Measurements from ENCODE around the gene NDC1.
"Not testable (repeated sequence)": the region's sequence is repeated elsewhere in the genome, so short reads cannot be mapped to it uniquely, and the experiment has no call there.

Gene NDC1, protein sequence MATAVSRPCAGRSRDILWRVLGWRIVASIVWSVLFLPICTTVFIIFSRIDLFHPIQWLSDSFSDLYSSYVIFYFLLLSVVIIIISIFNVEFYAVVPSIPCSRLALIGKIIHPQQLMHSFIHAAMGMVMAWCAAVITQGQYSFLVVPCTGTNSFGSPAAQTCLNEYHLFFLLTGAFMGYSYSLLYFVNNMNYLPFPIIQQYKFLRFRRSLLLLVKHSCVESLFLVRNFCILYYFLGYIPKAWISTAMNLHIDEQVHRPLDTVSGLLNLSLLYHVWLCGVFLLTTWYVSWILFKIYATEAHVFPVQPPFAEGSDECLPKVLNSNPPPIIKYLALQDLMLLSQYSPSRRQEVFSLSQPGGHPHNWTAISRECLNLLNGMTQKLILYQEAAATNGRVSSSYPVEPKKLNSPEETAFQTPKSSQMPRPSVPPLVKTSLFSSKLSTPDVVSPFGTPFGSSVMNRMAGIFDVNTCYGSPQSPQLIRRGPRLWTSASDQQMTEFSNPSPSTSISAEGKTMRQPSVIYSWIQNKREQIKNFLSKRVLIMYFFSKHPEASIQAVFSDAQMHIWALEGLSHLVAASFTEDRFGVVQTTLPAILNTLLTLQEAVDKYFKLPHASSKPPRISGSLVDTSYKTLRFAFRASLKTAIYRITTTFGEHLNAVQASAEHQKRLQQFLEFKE

DNA sequence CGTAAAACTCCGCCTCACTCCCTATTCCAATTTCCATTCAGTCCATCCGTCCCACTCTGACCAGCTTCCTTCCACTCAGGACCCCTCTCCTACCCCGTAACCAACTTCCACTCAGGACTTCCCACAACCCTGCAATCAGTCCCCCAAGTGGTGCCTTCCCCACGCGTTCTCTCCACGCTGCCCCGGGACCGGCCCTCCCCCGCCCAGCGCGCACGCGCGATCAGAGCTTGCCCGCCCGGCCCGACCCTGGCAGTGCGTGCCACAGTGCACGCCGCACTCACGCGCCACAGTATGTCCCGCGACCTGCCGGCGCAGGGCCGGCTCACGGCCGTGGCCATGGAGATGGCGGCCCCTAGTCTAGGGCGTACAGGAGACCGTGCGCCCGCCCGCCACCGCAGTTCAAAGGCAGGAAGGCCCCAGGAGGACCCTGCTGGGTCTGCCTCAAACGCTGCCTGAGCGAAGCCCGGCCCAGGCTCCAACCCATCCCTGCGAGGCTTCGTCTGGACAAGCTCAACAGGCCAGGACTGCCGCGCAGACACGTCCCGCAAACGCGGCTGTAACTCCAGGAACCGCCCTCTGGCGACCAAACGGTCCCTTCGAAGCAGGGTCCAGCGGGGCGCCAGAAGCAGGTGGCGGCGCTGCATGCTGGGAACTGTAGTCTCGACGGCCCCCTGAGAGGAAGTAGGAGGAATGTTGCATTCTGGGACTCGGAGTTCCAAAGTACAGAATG is at the start of gene NDC1:
TSS of gene NDC1 (minus strand) at position 373 of the 730 bp plus-strand sequence. CDS start at position 338, 35 bp downstream.
- peak; percentile 76 to 82 for DNase-seq (ENCODE audit: low read depth in 2 of 2)

- not testable (repeated sequence) for DNase-seq (ENCODE audit: low read depth in 2 of 2)
Observed at GRCh38 chr1:53883600-53883999, 45.5 kb upstream of the NDC1 start.

DNA sequence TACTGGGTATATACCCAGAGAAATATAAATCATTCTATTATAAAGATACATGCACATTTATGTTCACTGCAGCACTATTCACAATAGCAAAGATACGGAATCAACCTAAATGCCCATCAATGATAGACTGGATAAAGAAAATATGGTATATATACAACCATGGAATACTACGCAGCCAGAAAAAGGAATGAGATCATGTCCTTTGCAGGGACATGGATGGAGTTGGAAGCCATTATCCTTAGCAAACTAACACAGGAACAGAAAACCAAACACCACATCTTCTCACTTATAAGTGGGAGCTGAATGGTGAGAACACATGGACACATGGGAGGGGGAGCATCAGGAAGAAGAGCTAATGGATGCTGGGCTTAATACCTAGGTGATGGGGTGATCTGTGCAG is 43.8 kb upstream of the NDC1 start:
- DNase-seq (ENCODE audit: low read depth in 2 of 2): not testable (repeated sequence)

DNA sequence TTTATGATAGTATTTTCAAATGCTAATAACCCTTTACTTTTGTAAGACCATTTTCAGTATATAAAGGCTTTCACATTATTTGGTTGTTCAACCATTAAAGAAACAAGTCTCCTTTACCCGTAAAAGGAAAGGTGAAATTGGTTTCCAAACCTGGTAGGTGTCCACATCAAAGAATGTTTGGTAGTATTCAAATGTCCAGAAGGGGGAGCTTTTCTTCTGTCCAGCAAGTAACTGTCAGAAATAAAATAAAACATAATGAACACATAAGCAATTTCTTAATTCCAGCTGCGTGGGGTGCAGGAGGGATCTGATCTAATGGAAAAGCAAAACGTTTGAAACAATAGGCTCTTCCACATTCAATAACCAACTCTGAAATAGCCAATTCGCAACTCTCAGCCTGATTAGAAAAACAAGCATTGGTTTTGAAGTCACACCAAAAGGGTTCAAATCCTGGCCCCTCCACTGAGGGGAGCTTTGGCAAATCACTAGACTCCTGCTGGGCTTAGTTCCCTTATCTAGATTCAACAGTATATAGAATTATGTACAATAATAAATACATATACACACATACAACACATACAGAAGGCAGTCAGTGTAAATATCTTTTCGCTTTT is 40.5 kb upstream of the NDC1 start:
- DNase-seq (ENCODE audit: low read depth in 2 of 2): no peak

GRCh38 chr1:53875150-53875549 is 37.1 kb upstream of the NDC1 start:
- DNase-seq (ENCODE audit: low read depth in 2 of 2): not testable (repeated sequence)

DNA sequence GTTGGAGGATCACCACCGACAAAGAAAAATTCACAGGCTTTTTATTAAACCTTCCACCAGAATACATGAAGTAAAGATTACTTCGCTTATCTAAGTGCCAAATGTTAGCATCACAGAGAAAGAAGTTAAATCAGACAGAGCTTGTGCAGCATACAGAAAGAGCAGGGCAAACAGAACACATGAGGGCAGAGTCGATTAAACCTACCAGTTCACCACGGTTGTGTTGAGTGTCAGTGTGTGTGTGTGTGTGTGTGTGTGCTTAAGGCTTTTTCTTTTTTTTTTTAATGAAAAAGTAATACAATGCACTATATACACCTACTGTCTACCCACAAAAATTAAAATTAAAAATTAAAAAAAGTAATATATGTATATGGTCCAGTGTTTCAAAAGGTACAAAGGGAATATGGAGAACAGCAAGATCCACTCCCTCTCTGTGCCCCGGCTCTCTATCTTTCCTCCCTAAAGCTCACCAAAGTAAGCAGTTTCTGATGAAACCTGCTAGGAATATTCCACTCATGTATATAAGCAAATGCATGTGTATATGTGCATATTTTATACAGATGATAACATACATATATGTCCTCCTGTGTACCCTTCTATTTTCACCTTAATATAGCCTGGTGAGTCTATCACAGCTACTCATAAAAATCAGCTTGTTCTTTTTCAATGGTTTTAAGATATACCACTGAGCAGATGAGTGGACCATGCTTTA is 33.8 kb upstream of the NDC1 start:
- DNase-seq (ENCODE audit: low read depth in 2 of 2): no peak

DNA sequence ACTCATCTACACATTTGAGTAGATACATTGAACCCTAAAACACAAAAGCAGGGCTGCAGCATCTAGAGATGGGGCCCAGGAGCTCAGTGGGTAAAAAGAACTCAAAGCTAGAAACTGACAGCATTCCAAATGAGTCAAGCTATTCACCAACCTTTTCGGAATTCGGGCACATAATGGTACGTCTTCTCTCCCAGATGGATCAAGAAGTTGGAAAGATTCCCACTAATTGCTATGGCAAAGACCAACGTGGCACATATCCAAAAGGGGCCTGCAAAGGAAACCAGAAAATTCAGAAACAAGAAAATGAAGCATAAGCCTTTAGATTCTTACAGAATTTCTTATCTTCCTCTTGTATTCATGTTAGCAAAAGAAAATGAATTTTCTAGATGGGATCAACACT is 33.1 kb upstream of the NDC1 start:
- DNase-seq (ENCODE audit: low read depth in 2 of 2): no peak

DNA sequence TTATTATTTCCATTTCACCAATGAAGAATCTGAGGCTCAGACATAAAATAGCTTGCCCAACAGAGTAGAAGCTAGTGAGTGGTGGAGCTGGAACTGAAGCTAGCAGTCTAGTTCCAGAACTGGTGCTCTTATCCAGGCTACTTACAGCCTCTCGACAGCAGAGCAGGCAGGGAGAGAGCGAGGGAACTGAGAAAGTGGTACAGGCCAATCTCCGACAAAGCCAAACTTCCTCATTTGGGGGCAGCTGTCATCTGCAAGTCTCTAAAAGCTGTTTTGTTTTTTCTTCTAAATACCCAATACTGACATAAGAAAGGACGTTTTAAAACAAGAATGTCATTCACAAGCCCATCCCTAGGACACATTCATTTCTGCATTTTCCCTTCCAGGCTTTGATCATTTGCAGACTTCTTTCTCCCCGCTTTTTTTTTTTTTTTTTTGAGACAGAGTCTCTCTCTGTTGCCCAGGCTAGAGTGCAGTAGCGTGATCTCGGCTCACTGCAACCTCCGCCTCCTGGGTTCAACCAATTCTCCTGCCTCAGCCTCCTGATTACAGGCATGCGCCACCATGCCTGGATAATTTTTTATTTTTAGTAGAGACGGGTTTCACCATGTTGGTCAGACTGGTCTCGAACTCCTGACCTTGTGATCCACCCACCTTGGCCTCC is 31.5 kb upstream of the NDC1 start:
- no peak for DNase-seq (ENCODE audit: low read depth in 2 of 2)

DNA sequence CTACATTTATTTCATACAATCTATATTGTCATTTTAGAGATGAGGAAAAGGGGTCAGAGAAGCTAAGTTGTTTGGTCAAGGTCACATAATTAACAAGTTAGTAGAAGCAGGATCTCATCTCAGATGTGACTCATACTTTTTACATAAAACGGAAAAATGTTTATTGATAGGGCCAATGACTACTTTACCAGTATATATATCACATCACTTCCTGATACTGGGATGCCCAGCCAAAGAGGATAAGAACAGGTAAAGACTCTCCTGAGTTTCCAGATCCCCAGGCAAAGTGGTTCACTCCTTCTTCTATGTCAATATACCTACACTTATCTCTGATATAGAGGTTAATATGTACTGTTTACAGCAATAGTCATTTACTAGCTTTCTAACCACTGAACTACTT is 30.5 kb upstream of the NDC1 start:
- DNase-seq (ENCODE audit: low read depth in 2 of 2): no peak

DNA sequence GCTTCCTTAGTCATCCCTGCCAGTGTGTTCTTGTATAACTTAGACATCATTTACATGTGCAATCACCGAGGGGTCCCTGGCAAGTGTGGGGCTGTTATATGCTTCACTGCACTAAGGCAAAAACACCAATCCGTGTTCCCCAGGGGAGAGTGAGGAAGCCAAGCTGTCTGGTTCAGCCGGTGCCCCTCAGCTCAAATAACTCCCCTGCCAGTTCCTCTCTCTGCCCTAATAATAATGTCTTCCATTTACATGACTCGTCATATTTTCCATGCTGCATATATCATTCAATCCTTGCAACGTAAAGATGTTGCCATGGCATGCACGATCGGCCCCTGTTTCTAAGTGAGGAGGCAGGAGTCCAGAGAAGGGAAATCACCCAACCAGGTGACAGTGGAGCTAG is 24.4 kb upstream of the NDC1 start:
- DNase-seq (ENCODE audit: low read depth in 2 of 2): no peak

DNA sequence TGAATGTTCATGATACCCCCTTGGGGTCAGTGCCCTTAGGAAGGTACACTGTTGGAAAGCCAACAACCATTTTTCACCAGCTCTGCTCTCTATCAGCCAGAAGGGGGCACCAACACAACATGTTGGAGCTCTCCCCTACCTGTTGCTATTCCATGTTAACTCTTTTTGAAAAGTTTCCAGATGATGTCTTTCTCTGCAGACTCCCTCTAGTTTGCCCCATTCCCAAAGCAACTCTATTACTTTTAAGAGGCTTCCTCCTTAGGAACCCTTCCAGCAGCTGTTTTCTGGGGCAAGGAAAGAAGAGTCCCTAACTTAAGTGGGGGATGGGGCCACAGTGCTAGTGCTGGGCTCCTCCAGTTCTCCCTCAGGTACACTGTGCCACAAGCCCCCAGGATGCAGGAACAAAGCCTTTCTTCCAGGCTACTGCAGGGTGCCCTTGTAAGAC is 22.9 kb upstream of the NDC1 start:
- DNase-seq (ENCODE audit: low read depth in 2 of 2): peak in 1 of 2 donors; percentile 7

GRCh38 chr1:53851571-53852285 is 13.6 kb upstream of the NDC1 start:
- DNase-seq (ENCODE audit: low read depth in 2 of 2): no peak

DNA sequence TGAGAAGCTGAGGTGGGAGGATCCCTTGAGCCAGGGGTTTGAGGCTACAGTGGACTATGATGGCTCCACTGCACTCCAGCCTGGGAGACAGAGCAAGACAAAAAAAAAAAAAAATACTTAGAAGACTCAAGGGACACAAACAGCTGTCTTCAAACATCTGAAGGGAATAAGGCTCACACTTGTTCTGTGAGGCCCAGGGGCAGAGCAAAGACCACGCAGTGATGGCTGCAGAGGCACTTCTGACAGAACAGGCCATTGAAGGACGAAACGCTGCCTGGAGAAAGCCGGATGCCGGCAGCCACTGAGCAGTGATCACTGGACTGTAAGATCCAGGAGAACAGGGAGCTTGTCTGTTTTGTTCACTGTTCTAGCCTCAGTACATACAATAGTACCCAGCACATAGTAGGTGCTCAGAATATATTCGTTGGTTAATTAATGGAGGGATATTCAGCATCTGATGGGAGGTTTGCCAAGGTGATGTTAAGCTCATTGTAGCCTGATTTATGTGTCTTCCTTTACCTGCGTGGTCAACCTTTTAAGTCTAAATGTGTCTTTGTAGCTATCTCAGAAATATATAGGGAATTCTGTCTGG is 12.1 kb upstream of the NDC1 start:
- no peak for DNase-seq (ENCODE audit: low read depth in 2 of 2)

DNA sequence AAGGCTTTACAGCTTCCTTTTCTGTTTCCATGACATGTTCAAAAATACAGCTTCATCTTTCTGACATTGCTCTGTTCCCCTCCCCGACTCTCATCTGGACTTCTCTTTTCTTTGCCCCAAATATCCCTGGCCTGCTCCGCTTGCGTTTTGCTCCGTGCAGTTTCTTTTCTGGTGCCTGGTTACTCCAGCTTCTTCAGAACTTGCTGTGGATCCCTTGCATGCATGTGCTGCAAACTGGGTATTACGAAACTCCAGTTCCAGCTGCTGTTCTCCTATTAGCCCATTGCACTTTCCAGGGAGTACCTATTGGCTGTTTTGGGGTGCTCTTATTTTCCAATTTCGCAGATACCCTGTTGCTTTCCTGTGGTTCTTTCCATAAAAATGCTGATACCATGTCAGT is 9.9 kb upstream of the NDC1 start:
- no peak for DNase-seq (ENCODE audit: low read depth in 2 of 2)

DNA sequence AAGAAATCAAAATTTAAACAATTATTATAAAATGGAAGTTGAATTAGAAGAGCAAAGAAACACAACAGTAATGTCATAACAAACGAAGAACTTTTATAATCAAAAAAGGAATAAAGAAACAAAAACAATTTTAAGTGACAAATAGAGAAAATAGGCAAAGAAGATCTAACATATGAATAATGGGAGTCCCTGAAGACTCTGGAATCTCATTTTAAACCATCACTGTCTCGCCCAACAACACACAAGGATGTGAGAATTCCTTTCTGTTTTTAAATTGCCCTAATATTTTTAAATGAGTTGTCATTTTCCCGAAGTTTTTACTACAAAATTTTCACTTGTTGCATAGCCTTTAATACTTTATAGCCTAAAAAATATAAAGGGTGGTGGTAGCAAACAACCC is 4.3 kb upstream of the NDC1 start:
- no peak for DNase-seq (ENCODE audit: low read depth in 2 of 2)

DNA sequence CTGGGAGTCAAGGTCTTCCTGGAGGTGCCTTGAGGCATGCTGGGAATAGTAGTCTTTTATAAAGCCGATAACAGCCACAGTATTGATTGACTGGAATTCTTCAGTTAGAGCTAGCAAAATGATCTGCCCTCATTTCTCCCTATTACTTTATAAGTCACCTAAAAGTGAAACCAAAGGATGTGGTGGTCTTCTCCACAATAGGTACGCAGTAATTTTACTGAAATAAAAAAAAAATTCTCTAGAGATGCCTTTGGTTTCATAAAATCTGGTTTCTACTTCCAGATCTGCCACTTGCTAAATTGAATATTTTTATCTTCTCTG is 518 bp upstream of the NDC1 start:
- no peak for DNase-seq (ENCODE audit: low read depth in 2 of 2)

GRCh38 chr1:53837646-53837923 is 511 bp downstream of the NDC1 start:
- DNase-seq (ENCODE audit: low read depth in 2 of 2): no peak

GRCh38 chr1:53835491-53835890 is 2.6 kb downstream of the NDC1 start:
- DNase-seq (ENCODE audit: low read depth in 2 of 2): no peak

GRCh38 chr1:53834776-53835175 is 3.3 kb downstream of the NDC1 start:
- DNase-seq (ENCODE audit: low read depth in 2 of 2): no peak

DNA sequence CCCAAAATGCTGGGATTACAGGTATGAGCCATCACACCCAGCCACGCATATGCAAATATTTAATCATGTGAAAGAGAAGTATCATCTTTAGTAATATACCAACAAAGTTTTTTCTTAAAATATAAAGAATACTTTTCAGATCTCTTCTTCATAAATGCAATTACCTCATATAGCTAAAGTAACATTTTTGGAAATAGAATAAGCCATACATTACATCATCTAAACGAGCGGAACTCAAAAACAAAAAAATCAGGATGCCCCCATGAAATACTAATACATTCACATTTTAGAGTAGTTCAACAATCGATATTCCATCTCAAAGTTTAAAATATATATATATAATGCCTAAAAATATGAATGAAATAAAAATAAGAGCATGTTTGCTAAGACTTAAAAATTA is 4.7 kb downstream of the NDC1 start:
- no peak for DNase-seq (ENCODE audit: low read depth in 2 of 2)
